K562 treated with DMSO at 1 percent for 48 hours (cell line): ENCODE measurements around the gene TCF4. TPM values are rescaled to one million over a fixed set of nuclear protein-coding genes. Genes with fewer than 3 reads are reported as not detected.

Experiments used
- total RNA-seq: library from RNA; unstranded; fragments of 300-600 nt; gene quantifications from 2 replicates; pipeline ENCODE4 v1.2.3, GENCODE V29; 2022; ENCODE audit warnings: low replicate concordance; ENCODE audit errors: extremely low read depth

TCF4 gene
- total RNA-seq = not detected in 2 replicates

GRCh38 chr18:55588111-55588869 is at the start of gene TCF4:
Gene TCF4, minus strand, starts transcription at chr18:55588192. Its CDS starts 1,076 bp downstream, at chr18:55587116.

